AG10803 (cell line): Measurements from ENCODE around the gene PCDHGB7.
"Not testable (repeated sequence)": the region's sequence is repeated elsewhere in the genome, so short reads cannot be mapped to it uniquely, and the experiment has no call there.

Experiments
- DNase-seq: peaks from one replicate; pipeline ENCODE4 v3.0.0; 2010; ENCODE audit warnings: low read depth
- H3K4me3 ChIP-seq: 2 replicates; pipeline ENCODE4 v1.5.1; 2011; ENCODE audit warnings: mild to moderate bottlenecking, low read length, control low read depth
- CTCF ChIP-seq: conservative IDR thresholded peaks from 2 replicates; pipeline ENCODE4 v1.5.1; 2011; ENCODE audit warnings: mild to moderate bottlenecking, low read length, control low read depth, inconsistent platforms

The PCDHGB7 gene

GRCh38 chr5:141417494-141418172 lies at the start of gene PCDHGB7:
Gene PCDHGB7, plus strand, starts transcription at chr5:141417677. Its CDS starts 183 bp downstream, at chr5:141417860.
- TF ChIP-seq CTCF = peak; percentile 87
- H3K4me3 ChIP-seq = peak within 1 kb of the TSS; percentile 63
- DNase-seq = peak; percentile 81

- peak; percentile 62 for TF ChIP-seq CTCF
- H3K4me3 ChIP-seq = peak within 1 kb of the TSS; percentile 55
- DNase-seq = peak; percentile 73
Measured at GRCh38 chr5:141369994-141370848, 47.3 kb upstream of the PCDHGB7 start, which contains the start of gene PCDHGB3. Gene PCDHGB3, plus strand, starts transcription at chr5:141370242. Its CDS starts 153 bp downstream, at chr5:141370395.

- TF ChIP-seq CTCF = no peak
- H3K4me3 ChIP-seq = no peak overlapping the region
- no peak for DNase-seq
Measured at GRCh38 chr5:141371572-141372475, 45.7 kb upstream of the PCDHGB7 start.

GRCh38 chr5:141373673-141374317 lies 43.7 kb upstream of the PCDHGB7 start, which contains the start of gene PCDHGA6:
Gene PCDHGA6, plus strand, starts transcription at chr5:141373891. Its CDS starts 193 bp downstream, at chr5:141374084.
- peak; percentile 38 for DNase-seq
- H3K4me3 ChIP-seq = peak within 1 kb of the TSS; percentile 56
- peak; percentile 69 for TF ChIP-seq CTCF

- TF ChIP-seq CTCF = no peak
- DNase-seq = no peak
Measured at GRCh38 chr5:141374627-141375026, 42.9 kb upstream of the PCDHGB7 start.

GRCh38 chr5:141375444-141376155 lies 41.9 kb upstream of the PCDHGB7 start:
- DNase-seq, H3K4me3 ChIP-seq: not testable (repeated sequence)

More at GRCh38 chr5:141374627-141375026, 42.9 kb upstream of the PCDHGB7 start:
- H3K4me3 ChIP-seq = peak overlapping the region; percentile 56; the same call in 1 of the 2 replicates
